IPS-11a (cell line): ENCODE measurements around the gene NQO2.
A peak's percentile ranks its signal among the peaks of the same experiment; 100 is the strongest.

Experiments used
- H3K4me3 ChIP-seq: one replicate; pipeline ENCODE4 v1.5.1; 2013; ENCODE audit warnings: low read depth, low read length, control low read depth

Gene NQO2, protein sequence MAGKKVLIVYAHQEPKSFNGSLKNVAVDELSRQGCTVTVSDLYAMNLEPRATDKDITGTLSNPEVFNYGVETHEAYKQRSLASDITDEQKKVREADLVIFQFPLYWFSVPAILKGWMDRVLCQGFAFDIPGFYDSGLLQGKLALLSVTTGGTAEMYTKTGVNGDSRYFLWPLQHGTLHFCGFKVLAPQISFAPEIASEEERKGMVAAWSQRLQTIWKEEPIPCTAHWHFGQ

DNA sequence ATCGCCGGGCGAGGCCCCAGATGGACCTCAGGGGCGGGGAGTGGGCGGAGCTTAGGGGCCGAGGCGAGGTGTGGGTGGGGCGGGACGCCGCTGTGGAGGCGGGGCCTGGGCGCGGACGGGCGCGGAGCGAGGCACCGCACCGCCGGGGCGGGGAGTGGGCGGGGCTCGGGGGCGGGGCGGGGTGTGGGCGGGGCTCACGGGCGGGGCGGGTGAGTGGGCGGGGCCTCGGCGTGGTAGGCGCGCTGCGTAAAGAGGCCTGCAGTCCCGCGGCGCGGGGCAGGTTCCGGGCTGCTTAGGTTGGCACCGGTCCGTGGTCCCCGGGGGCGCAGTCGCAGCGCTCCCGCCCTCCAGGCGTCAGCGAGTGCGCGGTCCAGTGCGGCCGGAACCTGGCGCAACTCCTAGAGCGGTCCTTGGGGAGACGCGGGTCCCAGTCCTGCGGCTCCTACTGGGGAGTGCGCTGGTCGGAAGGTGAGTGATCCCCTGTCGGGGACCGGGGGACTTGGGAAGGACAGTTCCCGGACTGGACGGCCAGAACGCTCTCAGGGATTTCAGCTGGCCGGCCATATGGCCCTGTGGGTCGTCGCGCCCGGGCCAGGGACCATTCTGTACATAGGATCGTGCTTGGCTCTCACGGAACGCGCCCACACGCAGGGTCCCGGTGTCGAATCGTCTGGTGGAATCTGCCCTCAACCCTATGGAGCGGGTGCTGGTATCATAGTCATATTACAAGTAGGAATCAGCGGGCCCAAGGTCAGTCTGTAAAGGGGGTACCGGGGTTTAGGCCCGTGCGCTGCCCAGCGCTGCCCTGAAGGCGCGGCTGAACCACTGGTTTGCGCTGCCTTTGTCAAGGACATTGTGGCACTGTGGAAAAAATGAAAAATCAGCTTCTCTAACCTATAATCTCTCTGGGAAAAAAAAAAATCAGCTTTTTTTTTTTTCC, at the start of gene NQO2:
Gene NQO2, plus strand, starts transcription at position 277 of the 940 bp plus-strand sequence. CDS start 6,659 bp downstream, outside the sequence.
- peak within 1 kb of the TSS; percentile 81 for H3K4me3 ChIP-seq

DNA sequence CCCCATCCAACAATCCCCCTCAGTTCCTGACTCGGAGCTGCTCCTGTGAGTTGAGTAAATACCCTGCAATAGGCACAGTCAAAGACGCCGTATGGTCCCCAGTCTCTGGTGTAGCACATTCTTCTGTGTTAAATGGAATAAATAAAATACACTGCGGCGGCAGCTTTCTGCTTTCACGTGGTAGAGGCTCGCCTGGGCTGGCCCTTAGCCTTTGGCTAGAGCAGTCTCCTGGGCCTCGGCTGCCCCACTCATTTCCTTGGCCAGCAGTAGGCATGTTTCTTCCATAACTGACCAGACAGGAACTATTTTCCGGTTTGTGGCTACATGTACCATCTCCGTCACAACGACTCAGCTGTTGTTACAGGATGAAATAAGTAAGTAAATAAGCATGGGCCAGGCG, 49.0 kb upstream of the NQO2 start:
- no peak overlapping the region for H3K4me3 ChIP-seq

DNA sequence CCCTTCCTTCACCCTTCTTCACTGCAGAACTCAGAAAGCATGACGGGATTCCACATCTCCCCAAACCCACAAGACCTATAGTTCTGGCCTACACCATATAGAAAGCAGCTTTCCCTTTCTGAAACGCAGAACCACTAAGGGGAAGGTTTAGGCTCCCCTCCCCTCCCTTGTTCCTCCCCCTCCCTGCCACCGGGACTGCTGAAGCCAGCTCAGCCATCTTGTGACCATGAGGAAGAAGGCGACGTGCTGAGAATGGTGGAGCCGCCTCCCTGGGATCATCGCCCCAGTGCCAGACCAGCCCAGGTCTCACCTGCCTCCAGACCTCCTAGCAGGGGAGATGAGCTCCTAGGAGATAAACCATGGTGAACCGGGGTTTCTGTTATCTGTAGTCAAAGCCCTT, 48.0 kb upstream of the NQO2 start:
- H3K4me3 ChIP-seq = no peak overlapping the region

DNA sequence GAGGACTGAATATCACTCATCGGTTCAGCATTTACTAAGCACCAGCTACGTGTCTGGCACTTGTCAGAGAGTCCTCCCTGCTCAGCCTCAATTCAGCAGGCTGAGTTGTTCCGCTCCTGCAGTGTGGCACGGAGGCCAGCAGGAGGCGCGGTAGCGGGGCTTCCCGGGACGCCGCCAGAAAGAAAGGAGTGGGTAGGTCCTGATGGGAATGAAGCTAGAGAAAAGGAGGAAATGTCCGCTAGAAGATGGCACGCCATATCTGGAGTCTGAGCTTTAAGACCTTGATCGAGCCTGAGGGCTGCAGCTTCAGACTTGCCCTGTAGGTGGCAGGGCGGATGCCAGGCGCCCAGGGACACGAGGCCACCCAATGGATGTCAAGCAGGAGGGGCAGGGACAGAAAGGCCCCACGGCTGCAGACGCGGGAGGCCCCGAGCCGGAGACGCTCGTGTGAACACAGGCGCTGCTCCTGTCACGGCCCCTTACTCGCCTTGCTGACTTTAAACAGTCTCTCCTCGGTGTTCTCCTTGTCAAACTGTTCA, 47.1 kb upstream of the NQO2 start:
- no peak overlapping the region for H3K4me3 ChIP-seq

DNA sequence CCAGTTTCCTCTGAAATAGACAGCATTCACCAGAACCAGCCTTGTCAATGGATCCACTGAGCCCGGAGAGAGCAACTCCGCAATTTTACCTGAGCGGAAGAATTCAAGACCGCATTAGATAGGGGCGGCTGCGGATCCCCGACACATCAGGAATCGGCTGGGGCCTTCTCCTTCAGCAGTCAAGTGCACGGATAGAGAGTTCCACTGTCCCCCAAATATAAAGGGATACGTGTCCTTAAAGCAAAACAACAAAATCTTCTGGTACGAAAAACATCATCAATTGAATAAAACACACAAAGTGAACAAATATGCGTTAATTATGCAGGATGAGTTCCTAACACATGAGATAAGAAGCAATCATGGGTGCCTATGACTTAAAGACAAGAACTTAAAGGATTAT, 46.6 kb upstream of the NQO2 start:
- H3K4me3 ChIP-seq = no peak overlapping the region

DNA sequence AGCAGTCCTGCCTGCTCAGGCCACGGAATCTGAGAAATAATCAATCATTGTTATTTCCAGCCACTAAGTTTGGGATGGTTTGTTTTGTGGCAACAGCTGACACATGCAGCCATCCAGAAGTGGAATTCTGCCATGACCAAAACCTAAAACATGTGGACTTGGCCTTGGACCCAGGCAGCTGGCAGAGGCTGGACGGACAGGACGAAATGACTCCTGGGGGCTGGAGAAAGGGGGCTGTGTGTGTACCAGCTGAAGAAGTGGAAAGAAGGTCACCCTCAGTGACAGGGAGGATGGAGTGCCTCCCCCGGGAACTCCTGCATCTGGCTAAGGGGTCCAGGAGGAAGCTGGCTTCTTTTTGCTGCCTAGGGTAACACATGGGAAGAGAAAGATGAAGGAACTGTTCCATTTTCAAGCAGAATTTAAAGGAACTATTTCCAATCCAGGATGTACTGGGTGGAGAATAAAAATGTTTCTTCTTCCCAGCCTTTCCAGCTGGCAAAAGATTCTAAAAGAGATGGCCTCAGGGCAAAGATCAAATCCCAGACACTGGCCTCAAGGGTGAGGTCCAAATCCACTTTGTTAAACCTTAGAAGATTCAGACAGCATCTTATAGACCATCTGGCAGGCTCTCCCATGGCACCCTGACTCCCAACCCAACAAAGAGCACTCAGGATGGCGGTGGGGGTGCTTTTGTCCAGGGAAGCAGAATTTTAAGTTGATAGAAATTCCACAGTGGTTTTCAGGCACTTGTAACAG, 42.6 kb upstream of the NQO2 start:
- H3K4me3 ChIP-seq = no peak overlapping the region

DNA sequence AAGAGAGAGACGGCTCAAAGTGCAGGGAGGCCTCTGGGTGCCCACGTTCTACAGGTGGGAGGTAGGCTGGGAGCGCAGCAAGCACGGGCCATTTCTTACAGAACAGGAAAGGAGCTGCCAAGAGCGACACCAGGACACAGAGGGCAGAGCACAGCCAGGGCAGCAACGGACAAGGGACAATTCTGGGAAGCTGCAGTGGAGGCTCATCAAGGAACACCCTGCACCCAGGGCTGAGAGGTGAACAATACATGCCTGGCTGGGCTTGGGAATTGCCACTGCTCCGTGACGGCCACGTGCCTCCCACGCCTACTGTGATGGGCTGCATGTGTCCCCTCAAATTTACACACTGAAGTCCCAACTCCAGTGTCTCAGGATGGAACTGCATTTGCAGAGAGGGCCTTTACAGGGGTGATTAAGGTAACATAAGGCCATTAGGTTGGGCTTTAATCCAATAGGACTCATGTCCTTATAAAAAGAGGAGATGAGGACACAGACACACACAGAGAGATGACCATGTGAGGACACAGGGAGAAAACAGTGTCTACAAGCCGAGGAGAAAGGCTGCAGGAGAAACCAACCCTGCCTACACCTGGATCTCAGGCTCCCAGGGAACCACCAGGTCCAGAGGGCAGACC, 41.9 kb upstream of the NQO2 start:
- no peak overlapping the region for H3K4me3 ChIP-seq

DNA sequence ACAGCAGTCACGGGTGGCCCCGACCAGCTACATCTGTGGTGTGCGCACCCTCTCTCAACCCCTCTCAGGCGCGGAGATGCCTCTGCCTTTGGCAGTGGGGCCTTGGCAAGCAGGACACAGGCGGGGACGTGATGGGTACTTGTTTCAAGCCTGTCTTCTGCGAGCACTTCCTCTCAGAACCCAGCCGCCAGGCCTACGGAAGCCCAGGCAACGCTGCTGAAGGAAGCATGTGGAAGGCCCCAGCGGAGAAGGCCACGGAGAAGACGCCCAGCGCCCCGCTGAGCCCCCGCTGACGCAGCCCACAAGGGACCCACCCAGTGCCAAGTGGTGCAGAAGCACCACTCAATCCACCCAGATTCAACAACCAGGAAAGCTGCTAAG, 41.4 kb upstream of the NQO2 start:
- no peak overlapping the region for H3K4me3 ChIP-seq

DNA sequence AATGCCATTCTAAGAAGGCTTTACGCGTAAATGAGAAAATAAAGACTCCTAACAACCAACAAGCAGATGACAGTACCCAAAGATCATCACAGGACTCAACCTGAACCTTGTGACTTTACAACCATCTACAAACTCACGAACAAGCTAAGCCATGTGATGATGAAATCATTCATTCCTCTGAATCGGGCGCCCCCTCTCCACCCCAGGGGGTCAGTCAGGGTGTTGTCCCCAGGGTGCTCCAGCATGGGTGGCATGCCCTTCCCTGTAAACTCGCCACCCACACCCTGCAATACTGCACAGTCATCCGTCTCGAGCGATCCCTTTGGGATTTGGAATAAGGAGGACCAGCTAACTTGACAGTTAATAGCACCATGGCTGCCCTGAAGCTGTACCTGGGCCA, 40.9 kb upstream of the NQO2 start:
- H3K4me3 ChIP-seq = no peak overlapping the region

DNA sequence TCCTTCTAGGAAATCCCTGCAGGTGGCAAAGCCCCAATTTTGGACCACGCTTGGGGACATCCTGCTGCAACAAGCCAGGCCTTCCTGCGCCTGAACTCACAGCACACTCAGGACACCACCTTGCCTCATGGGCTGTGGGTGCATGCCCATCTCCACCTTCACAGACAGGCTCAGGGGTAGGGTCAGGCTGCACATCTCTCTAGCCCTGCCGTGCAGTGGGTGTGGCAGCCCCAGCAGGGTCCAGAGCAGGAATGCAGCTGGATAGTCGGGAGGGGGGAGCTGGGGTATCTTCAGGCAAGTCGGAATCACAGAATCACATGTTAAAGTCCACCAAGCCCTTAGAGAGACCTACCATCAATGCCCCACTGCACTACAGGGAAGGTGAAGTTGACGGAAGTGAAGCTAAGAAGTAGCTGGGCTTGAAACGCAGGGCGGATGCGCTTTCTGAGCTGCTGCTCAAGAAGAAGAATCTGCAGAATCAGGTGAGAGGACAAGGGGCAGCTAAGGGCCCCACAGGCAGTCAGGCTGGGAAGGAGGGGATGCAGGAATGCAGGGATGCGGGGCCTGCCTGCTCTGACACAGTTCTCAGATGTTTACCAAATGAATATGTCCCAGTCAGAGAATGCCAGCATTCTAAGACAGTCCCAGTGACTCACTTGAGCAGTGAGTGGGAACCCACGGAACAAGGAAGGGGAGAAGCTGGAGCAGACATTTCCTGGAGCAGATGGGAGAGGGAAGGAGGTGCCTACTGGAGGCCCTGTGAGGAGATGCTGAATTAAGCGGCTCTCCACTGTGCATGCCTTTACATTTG, 39.6 kb upstream of the NQO2 start:
- no peak overlapping the region for H3K4me3 ChIP-seq

DNA sequence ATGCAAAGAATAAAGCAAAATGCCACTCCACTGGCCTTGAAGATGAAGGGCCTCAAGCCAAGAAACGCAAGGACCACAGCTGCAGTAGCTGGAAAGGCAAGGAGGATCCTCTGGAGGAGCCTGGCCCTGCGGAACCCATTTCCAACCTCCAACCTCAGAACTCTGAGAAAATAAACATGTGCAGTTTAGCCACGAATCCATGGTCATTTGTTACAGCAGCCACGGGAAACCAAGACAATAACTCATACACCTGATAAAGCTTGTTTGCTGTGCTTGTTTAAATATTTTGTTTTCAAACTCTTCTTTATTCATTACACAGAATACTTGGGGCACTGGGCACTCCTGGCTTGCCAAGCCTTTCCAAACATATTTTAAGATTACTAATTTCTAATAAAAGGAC, 38.8 kb upstream of the NQO2 start:
- H3K4me3 ChIP-seq = no peak overlapping the region

DNA sequence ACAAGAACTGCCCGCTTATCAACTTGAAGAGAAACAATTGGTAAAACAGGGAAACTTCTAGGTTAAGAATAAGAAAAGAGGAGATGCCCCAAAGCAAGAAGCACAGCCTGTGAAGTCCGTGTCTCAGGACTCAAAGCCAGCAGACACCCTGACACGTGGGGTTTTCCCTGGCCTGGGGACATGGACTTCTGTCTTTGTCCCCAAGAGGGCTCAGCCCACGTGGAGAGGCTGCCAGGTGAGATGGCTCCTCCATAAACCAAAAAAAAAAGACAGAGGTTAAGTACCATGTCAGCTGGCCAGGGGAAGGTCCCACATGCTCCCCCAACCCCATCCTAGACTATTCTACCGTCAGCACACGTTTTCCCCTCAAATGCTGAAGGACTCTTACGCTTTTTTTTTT, 38.2 kb upstream of the NQO2 start:
- H3K4me3 ChIP-seq = no peak overlapping the region

DNA sequence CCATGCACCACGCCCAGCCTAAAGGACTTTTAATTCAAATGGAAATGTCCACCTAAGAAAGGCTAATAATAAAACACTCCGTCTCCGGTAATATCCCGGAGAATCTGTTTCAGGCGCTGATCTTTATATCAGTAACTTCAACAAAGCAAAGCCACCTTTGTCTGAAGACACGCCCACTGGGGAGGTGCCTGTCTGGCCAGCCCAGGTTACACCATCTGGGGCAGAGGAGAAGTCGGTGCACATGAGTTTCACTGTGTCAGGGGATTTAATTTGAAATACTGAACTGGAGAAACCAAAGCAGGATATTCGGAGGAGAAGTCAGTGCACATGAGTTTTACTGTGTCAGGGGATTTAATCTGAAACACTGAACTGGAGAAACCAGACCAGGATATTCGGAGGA, 37.7 kb upstream of the NQO2 start:
- H3K4me3 ChIP-seq = no peak overlapping the region

DNA sequence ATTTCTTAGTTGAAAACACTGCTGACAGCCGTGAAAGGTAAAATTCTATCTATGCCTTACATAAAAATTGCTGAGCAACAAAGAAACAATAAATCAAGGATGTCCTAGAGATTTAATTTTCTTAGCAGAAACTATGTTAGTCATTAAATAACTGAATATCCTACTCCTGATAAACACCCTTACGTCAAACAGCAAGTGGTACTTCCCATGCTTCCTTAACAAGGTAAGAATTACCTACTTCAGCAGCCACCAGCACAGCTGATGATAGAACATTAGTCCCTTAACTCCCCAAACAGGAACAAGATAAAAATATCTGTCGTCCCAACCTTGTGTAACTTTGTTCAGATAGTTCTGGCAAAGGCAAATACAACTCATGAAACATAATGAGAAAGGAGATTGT, 37.1 kb upstream of the NQO2 start:
- H3K4me3 ChIP-seq = no peak overlapping the region

DNA sequence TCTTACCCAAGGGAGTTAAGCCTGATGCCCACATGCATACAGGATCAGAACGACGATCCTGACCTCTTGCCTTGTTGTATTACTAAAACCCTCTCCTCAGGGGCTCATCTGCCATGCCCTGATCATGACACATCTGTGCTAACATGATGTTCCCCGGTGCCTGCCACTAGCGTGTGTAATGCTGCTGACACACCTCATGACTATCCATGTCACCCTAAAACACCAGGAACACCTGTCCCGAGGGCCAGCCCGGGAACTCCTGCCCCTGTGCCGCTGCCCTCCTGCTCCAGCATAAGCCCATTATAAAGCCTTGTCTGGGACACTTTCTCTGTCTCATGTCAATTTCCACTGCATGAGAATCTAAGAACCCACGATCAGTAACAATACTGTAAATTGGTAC, 35.9 kb upstream of the NQO2 start:
- no peak overlapping the region for H3K4me3 ChIP-seq

DNA sequence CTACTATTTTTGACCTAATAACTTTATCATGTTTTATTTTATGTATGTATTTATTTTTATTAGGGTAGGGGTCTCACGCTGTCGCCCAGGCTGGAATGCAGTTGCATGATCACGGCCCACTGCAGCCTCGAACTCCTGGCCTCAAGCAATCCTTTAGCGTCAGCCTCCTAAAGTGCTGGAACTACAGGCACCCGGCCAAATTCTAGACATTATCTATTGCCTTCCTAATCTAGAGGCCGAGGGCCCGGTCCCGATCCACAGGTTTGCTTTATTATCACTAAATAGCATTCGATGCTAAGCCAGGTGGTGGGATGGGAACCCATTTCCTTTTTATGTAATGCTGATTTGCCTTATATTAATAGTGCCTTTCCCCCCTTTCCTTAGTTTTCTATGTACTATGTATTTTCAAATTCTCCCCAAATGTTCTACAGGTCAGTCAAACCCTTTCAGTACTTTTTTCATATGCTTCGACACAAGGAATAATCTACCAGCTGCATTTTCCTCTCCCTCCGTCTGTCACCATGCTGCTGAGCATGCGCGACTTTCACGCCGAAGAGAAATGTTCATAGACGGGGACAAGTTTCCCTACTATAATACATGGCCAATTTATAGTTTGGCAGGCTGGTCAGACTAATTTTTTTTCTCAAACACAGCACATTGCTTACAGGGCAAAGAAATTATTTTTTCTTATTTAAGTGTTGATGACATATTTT, 34.7 kb upstream of the NQO2 start:
- H3K4me3 ChIP-seq = no peak overlapping the region

DNA sequence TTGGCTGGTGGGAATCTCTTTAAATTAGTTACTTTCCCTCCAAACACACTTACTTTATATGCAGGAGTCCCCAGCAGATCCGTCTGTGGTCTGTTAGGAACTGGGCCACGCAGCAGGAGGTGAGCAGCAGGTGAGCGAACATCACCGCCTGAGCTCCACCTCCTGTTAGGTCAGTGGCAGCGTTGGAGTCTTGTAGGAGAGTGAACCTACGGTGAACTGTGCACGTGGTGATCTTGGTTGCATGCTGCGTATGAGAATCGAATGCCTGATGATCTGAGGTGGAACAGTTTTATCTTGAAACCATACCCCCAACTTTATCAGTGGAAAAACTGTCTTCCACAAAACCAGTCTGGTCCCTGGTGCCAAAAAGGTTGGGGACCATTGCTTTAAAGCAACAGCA, 33.3 kb upstream of the NQO2 start:
- H3K4me3 ChIP-seq = no peak overlapping the region

DNA sequence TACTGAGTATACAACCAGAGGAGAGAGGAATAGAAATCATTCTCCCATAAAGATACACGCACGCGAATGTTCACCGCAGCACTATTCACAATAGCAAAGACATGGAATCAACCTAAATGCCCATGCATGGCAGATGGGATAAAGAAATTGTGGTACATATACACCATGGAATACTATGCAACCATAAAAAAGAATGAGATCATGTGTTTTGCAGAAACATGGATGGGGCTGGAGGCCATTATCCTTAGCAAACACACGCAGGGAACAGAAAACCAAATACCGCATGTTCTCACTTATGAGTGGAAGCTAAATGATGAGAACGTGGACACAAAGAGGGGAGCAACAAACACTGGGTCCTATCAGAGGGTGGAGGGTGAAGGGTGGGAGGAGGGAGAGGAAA, 31.8 kb upstream of the NQO2 start:
- H3K4me3 ChIP-seq = no peak overlapping the region

DNA sequence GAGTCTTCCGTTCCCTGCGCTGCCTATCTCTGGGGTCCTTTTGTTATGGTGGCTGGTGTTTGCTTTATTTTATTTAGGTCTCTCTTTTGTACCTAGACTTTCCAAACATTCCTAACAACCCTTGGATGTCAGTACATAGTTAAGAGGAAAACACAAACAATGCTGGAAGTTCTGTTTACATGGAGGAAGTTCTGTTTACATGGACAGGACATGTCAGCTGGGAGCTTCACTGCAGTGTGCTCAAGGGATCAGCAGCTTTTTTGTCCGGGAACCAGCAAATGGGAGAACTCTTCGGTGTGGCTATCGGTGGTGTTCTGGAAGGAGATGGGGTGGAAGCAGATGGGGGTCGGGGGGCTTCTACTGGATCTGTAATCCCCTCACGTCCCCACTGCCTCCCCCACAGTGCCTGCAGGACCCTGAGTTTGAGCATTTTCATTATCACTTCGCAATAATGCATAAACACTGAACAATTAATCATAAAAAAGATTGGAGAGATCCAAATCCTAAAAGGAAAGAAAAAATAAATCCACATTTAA, 31.0 kb upstream of the NQO2 start:
- no peak overlapping the region for H3K4me3 ChIP-seq
